Nephron progenitor cell (in vitro differentiated cells): ENCODE data around the gene ZSCAN5A.
A peak's percentile ranks its signal among the peaks of the same experiment; 100 is the strongest.
"Not testable (repeated sequence)": the region's sequence is repeated elsewhere in the genome, so short reads cannot be mapped to it uniquely, and the experiment has no call there.

Experiments used
- DNase-seq: peaks from one replicate; pipeline ENCODE4 v3.0.0; 2021
- H3K27ac Mint-ChIP-seq: 2 replicates; pipeline ENCODE4 v1.8.0; 2021; ENCODE audit warnings: mild to moderate bottlenecking, moderate library complexity, mixed read lengths
- H3K27me3 Mint-ChIP-seq: 2 replicates; pipeline ENCODE4 v1.8.0; 2021; ENCODE audit warnings: mild to moderate bottlenecking, low read depth, mixed read lengths; ENCODE audit not compliant: poor library complexity
- H3K36me3 Mint-ChIP-seq: 2 replicates; pipeline ENCODE4 v1.8.0; 2021; ENCODE audit warnings: low read depth, mixed read lengths
- H3K4me1 Mint-ChIP-seq: 2 replicates; pipeline ENCODE4 v1.8.0; 2021; ENCODE audit warnings: mixed read lengths
- H3K4me3 Mint-ChIP-seq: 2 replicates; pipeline ENCODE4 v1.8.0; 2021; ENCODE audit warnings: mild to moderate bottlenecking, moderate library complexity, mixed read lengths
- H3K9me3 Mint-ChIP-seq: 2 replicates; pipeline ENCODE4 v1.8.0; 2021; ENCODE audit warnings: mild to moderate bottlenecking, moderate library complexity, mixed read lengths
- CTCF ChIP-seq: fragments of 200-600 bp; sonication (generic); IDR thresholded peaks from 2 replicates; pipeline ENCODE4 v1.5.0; 2021; ENCODE audit warnings: antibody characterized with exemption

ZSCAN5A gene

GRCh38 chr19:56193981-56194640, 120.5 kb downstream of the ZSCAN5A start:
- H3K4me3 Mint-ChIP-seq, result no peak overlapping the region
- H3K27me3 Mint-ChIP-seq, result peaks cover 14% of the 10 kb centered on the region
- H3K9me3 Mint-ChIP-seq, result peaks cover 63% of the 10 kb centered on the region
- no peak for TF ChIP-seq CTCF
- H3K4me1 Mint-ChIP-seq, result peaks cover 5% of the 10 kb centered on the region
- H3K36me3 Mint-ChIP-seq, result no peaks in the 10 kb centered on the region
- DNase-seq, result no peak
- H3K27ac Mint-ChIP-seq, result no peak overlapping the region

GRCh38 chr19:56191711-56192110, 122.9 kb downstream of the ZSCAN5A start:
- Mint-ChIP-seq H3K9me3 (peaks cover 57% of the 10 kb centered on the region), H3K27ac (no peak overlapping the region), H3K4me1 (peaks cover 5% of the 10 kb centered on the region), H3K27me3 (peaks cover 14% of the 10 kb centered on the region), H3K36me3 (no peaks in the 10 kb centered on the region), H3K4me3 (no peak overlapping the region)
- no peak for TF ChIP-seq CTCF
- no peak for DNase-seq

- no peaks in the 10 kb centered on the region for H3K36me3 Mint-ChIP-seq
- no peak for DNase-seq
Observed at GRCh38 chr19:56191115-56191514, 123.5 kb downstream of the ZSCAN5A start.

GRCh38 chr19:56189785-56190184, 124.9 kb downstream of the ZSCAN5A start:
- Mint-ChIP-seq H3K27me3 (peaks cover 14% of the 10 kb centered on the region), H3K9me3 (peaks cover 67% of the 10 kb centered on the region), H3K4me1 (peaks cover 5% of the 10 kb centered on the region), H3K36me3 (no peaks in the 10 kb centered on the region), H3K27ac (no peak overlapping the region), H3K4me3 (no peak overlapping the region)
- no peak for TF ChIP-seq CTCF
- DNase-seq, result no peak

More at GRCh38 chr19:56191115-56191514, 123.5 kb downstream of the ZSCAN5A start:
- Mint-ChIP-seq H3K27me3 (peaks cover 14% of the 10 kb centered on the region), H3K27ac (no peak overlapping the region), H3K4me1 (peaks cover 5% of the 10 kb centered on the region), H3K9me3 (peaks cover 56% of the 10 kb centered on the region), H3K4me3 (no peak overlapping the region)
- TF ChIP-seq CTCF, result no peak

GRCh38 chr19:56177564-56178243, 136.9 kb downstream of the ZSCAN5A start:
- H3K36me3 Mint-ChIP-seq, result no peaks in the 10 kb centered on the region
- H3K4me1 Mint-ChIP-seq, result peaks cover 27% of the 10 kb centered on the region
- peaks cover 26% of the 10 kb centered on the region for H3K9me3 Mint-ChIP-seq
- H3K4me3 Mint-ChIP-seq, result no peak overlapping the region
- TF ChIP-seq CTCF, result no peak
- DNase-seq, result no peak
- no peak overlapping the region for H3K27ac Mint-ChIP-seq
- peaks cover 14% of the 10 kb centered on the region for H3K27me3 Mint-ChIP-seq

- Mint-ChIP-seq H3K27me3 (peaks cover 9% of the 10 kb centered on the region), H3K9me3 (peaks cover 21% of the 10 kb centered on the region), H3K4me3 (no peak overlapping the region), H3K4me1 (peaks cover 27% of the 10 kb centered on the region), H3K36me3 (no peaks in the 10 kb centered on the region), H3K27ac (peak overlapping the region; percentile 18)
- DNase-seq, result no peak
- no peak for TF ChIP-seq CTCF
Observed at GRCh38 chr19:56176881-56177280, 137.8 kb downstream of the ZSCAN5A start.

GRCh38 chr19:56176310-56176709, 138.3 kb downstream of the ZSCAN5A start:
- not testable (repeated sequence) for DNase-seq, H3K36me3 Mint-ChIP-seq, H3K27ac Mint-ChIP-seq, H3K27me3 Mint-ChIP-seq, H3K4me3 Mint-ChIP-seq
- peaks cover 16% of the 10 kb centered on the region for H3K9me3 Mint-ChIP-seq
- H3K4me1 Mint-ChIP-seq, result peaks cover 27% of the 10 kb centered on the region

GRCh38 chr19:56175861-56176307, 138.8 kb downstream of the ZSCAN5A start, which contains the start of gene GALP:
GALP (plus strand) TSS chr19:56176008; CDS start chr19:56177109, 1,101 bp downstream.
- peak; percentile 33 for DNase-seq
- H3K36me3 Mint-ChIP-seq, H3K4me3 Mint-ChIP-seq, H3K27me3 Mint-ChIP-seq, H3K27ac Mint-ChIP-seq: not testable (repeated sequence)
- H3K9me3 Mint-ChIP-seq, result peaks cover 14% of the 10 kb centered on the region
- H3K4me1 Mint-ChIP-seq, result peaks cover 27% of the 10 kb centered on the region
